ENCODE measurements around the gene DAW1.
"Not testable (repeated sequence)": the region's sequence is repeated elsewhere in the genome, so short reads cannot be mapped to it uniquely, and the experiment has no call there.

Gene DAW1

GRCh38 chr2:227871375-227871791 lies at the start of gene DAW1:
TSS of gene DAW1 (plus strand) at chr2:227871631. CDS start at chr2:227871690, 59 bp downstream.
- no peak for DNase-seq (ENCODE audit: low read depth)

- DNase-seq (ENCODE audit: low read depth): no peak
Measured at GRCh38 chr2:227822416-227823003, 48.9 kb upstream of the DAW1 start.

DNA sequence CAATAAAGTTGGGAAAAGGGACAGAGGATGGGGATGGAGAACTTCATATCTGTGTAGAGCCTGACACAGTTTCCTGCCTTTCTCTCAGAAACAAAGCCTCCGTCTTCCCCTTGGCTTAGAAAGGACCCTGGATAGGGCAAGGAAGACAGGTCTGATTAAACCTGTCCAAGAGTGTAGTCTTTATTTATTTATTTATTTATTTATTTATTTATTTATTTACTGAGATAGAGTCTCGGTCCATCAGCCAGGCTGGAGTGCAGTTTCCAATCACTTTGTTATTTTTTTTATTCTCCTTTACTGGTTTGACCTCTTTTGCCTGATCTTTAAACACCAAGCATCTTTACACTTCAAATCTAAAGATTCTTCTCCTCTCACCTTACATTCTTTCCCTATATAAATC lies 47.5 kb upstream of the DAW1 start:
- no peak for DNase-seq (ENCODE audit: low read depth)

GRCh38 chr2:227824711-227825110 lies 46.7 kb upstream of the DAW1 start:
- DNase-seq (ENCODE audit: low read depth): no peak

DNA sequence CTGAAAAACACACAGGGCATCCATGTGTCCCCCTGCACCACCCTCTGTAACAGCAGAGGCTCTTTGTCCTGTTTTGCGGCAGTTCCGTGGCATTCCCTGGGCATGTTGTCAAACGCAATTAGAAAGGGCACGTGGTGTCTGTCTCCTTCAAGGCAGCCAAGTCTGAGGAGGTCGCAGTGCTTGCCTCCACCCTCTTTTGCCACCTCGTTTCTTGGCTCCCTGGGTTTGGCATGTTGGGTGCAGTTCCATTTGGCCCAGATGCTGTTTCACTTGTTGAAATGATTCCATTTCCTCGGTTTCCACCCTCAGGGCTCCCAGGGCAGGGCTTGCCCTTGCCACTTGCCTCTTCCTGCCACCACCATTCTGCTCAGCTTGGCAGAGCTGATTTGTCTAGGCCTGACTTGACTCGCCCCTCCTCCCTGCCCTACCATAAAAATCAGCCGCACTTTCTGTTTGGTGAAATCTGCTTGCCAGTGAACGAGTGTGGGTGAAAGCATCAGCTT lies 45.4 kb upstream of the DAW1 start:
- DNase-seq (ENCODE audit: low read depth): no peak

- no peak for DNase-seq (ENCODE audit: low read depth)
Measured at GRCh38 chr2:227826563-227826962, 44.9 kb upstream of the DAW1 start.

DNA sequence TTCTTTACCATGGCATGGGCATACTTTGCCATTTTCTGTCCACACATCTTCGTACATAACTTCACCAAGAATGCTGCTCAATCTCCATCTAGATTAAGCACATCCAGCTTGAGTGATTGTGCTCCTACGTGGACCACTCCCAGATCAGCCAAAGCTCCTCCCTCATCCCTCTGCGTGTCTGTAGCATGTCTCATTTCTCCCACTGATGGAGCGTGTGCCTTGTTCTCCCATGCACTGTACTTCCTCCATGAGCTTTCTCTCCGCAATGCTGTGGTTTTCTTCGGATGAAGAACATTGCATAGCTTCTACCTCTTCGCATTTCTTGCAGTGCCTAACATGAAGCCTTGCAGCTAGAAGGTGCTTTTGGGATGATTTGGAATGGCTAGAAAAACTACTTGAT lies 44.3 kb upstream of the DAW1 start:
- no peak for DNase-seq (ENCODE audit: low read depth)

DNA sequence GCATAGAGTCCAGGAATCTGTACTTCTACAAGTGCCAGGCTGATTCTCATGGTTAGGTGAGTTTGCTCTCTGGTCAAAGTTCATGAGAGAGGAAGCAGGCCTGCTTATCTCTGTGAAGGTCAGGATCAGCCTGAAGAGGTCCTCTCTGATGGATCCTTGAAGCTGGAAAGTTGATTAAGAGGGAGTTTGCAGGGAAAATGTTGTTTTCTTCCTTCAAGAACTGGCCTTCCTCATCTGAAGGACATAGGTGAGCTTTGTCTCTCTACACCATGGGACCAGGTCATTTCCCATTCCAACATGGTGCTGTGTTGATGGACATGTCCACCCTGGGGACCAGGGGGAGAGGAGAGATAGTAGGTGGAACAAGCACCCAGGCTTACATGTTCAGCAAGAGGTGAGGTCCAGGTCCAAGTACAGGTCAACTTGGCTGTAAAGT lies 42.9 kb upstream of the DAW1 start:
- no peak for DNase-seq (ENCODE audit: low read depth)

GRCh38 chr2:227829337-227829736 lies 42.1 kb upstream of the DAW1 start:
- no peak for DNase-seq (ENCODE audit: low read depth)

- no peak for DNase-seq (ENCODE audit: low read depth)
Measured at GRCh38 chr2:227834423-227834822, 37.0 kb upstream of the DAW1 start.

DNA sequence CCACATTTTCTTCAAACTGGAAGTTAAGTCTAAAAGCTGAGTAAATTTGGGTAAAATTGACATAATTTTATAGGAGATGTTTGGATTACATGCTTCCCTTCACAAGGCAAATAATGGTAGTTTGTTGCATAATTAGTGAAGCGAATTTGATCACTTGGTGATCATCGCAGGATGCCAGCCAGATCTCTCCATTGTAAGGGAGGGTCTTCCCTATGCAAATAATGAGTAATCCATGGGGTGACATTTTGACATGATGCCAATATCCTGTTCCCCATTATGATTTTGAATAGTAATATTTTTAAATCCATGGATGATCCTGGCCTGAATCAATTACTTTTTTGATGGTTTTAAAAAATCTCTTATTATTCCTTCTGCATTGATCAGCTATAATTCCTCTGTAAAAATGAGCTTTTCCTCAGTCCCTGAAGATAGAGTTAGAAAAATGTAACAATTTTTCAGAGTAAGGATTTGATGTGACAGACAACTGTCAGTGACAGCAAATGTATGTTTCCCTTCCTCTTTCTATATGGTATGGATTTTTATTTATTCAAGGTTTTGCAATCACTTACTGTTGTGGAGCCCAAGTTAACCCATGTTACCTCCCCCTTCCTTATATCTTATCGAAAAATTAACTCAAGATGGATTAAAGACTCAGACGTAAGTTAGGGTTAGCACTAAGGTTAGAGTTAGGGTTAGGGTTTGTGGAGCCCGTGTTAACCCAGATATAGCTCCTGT lies 36.3 kb upstream of the DAW1 start:
- no peak for DNase-seq (ENCODE audit: low read depth)

GRCh38 chr2:227839339-227840129 lies 31.9 kb upstream of the DAW1 start:
- not testable (repeated sequence) for DNase-seq (ENCODE audit: low read depth)

DNA sequence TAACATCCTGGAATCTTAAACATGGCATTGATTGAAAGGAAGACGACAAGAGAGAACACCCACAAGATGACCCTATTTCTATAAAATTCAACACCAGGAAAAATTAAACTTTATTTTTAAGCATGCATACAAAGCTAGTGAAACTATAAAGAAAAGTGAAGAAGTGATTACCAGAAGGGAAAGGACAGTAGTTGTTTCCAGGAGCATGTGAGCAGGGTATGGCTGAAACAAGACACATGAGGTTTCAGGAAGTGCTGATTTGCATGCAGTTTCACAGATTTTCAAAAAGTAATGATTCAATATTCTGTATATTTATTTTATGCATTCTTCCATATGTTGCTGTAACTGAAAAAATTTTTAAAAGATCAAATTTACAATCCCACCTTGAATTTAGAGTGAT lies 24.6 kb upstream of the DAW1 start:
- no peak for DNase-seq (ENCODE audit: low read depth)

DNA sequence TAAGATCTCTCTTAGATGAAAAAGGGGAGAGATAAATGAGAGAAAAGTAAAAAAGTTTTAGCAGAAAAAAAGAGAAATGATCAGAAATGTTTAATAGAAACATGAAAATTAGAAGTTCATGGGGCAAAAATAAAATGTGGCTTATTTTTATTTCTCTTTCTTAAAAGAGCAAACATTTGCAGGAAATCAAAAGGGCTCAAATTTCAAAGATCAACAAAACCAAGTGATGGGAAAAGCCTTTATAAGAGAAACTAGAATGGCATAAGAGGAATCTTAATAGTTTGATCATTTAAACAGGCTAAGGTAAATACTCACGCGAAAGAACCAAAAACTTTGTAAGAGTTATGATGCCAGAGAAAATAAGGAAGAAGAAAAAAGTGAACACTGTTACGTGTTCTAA lies 23.3 kb upstream of the DAW1 start:
- DNase-seq (ENCODE audit: low read depth): no peak

- no peak for DNase-seq (ENCODE audit: low read depth)
Measured at GRCh38 chr2:227848586-227848985, 22.8 kb upstream of the DAW1 start.

GRCh38 chr2:227849906-227850305 lies 21.5 kb upstream of the DAW1 start:
- peak; percentile 38 for DNase-seq (ENCODE audit: low read depth)

GRCh38 chr2:227853204-227853629 lies 18.2 kb upstream of the DAW1 start:
- no peak for DNase-seq (ENCODE audit: low read depth)

DNA sequence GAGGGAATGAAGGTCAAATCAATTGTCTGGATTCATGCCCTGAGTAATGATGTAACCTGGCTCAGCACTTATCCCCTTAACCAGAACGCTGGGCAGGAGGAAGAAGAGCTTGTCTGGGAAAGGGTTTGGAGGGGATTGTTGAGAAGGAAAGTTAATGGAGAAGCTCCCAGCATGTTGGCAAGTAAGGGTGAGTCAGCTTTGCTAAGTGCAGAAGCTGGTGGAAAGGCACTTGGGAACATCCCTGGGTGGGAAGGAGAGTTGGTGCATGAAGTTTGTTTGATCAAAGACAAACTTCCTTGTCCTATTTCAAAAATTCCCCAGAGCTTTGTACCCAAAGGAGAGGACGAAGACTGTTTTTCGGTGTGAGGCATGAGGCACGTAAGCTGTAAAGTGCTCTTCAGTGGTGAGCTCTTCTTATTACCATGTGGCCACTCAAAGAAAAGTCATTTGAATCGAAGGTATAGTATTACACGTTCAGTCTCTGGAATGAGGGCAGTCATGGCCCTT lies 17.6 kb upstream of the DAW1 start:
- no peak for DNase-seq (ENCODE audit: low read depth)

GRCh38 chr2:227855440-227855839 lies 16.0 kb upstream of the DAW1 start:
- no peak for DNase-seq (ENCODE audit: low read depth)

DNA sequence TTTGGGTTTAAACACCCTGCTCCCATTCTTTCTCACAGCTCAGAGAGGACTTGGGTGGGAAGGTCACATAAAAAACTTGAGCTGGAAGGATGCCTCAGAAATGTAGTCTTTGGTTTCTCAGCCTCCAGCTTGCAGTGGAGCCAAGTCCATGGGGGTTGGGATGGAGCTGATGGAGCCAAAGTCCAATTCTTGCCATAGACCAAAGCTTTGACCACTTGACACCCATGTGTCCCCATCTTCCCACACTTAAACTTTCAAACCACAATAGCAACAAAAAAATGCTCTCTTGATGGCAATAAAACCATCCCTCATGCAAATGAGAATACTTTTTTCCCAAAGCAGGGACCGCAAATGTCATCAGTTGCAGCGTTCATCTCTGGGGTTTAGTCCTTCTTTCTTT lies 14.7 kb upstream of the DAW1 start:
- DNase-seq (ENCODE audit: low read depth): no peak

GRCh38 chr2:227860221-227860641 lies 11.2 kb upstream of the DAW1 start:
- no peak for DNase-seq (ENCODE audit: low read depth)

GRCh38 chr2:227861011-227861410 lies 10.4 kb upstream of the DAW1 start:
- no peak for DNase-seq (ENCODE audit: low read depth)

Measured in GM04504 (cell line).